ENCODE data around the gene MITF. TPM values are rescaled to one million over a fixed set of nuclear protein-coding genes. Genes with fewer than 3 reads are reported as not detected.

Gene MITF
- polyA plus RNA-seq, 4 donors: 3.3 to 45.7 (median 41.8) TPM

DNA sequence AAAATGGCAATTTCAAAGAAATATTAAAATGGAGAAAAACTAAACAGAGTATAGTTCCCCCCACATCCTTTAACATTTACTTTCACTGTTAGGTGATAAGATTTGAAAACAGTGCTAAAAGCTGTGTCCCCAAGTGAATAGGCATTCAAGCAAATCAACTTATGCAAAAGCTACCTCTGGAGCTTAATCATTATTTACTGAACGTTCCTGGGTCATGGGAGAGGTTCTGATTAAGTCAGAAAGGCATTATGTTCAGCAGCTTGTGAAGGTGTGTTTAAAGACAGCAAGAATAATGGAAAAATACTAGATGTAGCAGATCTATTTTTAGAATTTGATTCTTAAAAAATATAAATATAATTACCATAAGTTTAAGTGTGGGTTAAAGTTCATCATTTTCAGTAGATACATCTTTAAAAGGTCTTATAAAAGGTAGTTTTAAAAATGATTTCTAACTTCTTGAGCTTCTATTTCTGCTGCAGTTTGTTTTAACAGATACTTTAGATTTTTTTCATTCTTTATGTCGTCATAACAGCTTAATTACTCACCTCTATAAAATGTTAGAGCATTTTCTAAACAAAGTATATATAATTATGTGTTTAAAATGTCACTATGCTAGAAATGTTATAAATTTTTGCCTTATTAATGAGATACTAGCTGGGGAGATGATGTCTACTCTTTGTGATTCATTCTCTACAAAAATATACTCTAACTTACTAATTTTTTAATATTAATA is 127.9 kb downstream of the MITF start:
- DNase-seq (ENCODE audit: low read depth in 4 of 4, low spot score in 3 of 4): no peak

DNA sequence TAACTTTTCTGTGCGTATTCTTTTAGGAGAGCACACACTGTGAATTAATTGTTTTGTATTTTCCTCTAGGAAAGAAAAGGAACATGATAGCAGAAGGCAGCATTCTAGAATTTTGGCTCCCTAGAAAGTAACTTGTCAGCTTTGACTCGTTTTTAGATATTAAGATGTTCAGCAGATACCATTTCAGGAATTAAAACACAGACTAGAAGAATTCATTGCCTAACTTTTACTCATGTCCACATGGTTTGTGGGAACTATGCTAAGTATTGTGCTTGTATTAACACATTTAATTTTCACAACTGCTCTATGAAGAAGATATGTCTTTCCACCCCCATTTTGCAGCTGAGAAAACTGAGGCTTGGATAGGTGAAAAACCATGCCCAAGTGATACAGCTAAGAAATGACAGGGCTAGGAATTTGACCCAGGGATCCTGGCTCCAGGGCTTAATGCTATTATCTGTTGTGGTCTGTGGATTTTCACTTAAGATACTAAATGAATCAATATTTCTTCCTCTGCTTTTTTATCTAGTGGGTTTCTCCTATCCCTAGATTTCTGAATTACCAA is 128.8 kb downstream of the MITF start:
- DNase-seq (ENCODE audit: low read depth in 4 of 4, low spot score in 3 of 4): no peak

DNA sequence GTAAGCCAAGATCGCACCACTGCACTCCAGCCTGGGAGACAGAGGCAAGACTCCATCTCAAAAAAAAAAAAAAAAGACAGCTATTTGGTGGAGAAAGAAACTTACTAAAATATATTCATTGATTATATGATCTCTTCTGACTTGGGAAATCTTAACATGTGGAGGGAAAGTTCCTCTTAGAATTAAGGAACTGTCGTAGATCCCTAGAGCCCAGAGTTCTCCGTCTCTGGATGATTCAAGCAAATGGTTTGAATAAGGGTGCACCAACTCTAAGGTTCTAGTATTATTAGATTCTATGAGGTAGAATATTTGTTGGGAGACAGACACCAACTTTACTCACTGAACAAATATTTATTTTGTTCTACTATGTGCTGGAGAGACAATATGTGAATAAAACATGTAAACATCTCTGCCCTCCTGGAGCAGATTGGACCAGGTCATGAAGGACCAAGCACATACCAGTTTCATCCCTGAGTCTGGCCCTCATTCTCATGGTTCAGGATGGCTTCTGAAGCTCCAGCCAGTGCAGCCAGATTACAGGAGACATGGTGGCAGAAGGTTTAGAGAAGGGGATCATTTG is 129.7 kb downstream of the MITF start:
- DNase-seq (ENCODE audit: low read depth in 4 of 4, low spot score in 3 of 4): no peak

- no peak for DNase-seq (ENCODE audit: low read depth in 4 of 4, low spot score in 3 of 4)
These were observed 130.4 kb downstream of the MITF start for GRCh38 chr3:69869643-69870042.

DNA sequence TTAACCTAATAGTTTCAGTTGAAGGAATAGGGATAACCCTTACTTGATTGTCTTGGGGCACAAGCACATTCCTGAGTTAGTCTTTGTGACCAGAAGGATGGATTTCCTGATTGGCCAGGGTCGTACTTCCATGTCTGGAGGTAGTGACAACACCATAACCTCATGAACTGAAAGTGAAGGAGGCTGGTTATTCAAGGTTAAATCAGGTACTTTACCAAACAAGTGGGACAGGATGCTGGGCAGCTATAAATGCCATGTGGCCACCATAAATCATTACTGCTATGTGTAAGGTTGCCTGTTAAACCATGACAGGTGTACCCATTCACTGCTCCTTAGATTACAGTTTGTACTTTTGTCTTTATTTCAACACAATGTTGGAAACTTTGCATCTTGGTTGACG is 132.0 kb downstream of the MITF start:
- peak in 1 of 4 donors; percentile 40 for DNase-seq (ENCODE audit: low read depth in 4 of 4, low spot score in 3 of 4)

- DNase-seq (ENCODE audit: low read depth in 4 of 4, low spot score in 3 of 4): no peak
These were observed 132.6 kb downstream of the MITF start for GRCh38 chr3:69871868-69872267.

DNA sequence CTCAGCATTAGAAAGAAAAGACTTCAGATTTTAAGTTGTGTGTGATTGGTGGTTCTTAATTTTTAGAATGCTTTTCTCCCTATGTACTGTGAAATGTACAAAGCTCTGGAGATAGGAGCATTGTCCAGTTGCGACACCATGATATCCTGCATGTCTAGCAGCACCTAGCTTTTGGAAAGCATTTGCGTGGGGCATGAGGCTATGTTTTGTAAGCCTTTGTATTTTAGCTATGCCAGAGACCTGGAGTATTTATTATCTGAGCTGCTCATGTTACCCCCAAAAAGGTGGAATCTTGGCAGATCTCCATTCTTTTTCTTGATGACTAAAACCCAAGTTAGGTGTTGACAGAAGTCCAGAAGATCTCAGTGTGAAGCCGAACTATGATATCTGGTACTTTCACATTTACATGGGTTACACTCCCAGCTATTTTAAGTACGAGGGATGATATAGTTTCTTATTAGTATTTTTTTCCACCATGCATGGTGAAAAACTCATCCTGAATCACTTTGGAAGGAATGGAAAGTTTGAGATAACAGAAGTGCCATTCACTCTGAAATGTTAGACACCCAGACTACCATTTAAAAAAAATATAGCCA is 133.6 kb downstream of the MITF start:
- DNase-seq (ENCODE audit: low read depth in 4 of 4, low spot score in 3 of 4): no peak

DNA sequence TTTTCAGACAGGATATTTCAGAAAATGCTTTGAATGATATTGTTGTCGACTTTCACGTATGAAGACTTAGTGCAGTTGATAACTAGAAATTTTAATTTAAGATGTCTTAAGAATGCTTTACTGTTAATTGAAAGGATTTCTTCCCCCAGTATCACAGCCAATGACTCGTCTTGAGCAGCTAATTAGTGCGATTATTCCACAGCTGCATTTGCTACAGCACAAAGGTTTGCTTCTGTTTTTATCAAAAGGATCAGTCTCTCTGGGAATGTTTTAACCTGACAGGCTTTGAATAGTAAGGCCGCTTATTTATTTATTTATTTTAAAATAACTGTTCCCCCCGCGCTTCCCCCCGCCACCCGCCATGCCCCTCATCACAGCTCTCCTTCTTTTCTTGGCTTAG is 136.8 kb downstream of the MITF start:
- DNase-seq (ENCODE audit: low read depth in 4 of 4, low spot score in 3 of 4): no peak

GRCh38 chr3:69878254-69878653 is 139.0 kb downstream of the MITF start:
- no peak for DNase-seq (ENCODE audit: low read depth in 4 of 4, low spot score in 3 of 4)

DNA sequence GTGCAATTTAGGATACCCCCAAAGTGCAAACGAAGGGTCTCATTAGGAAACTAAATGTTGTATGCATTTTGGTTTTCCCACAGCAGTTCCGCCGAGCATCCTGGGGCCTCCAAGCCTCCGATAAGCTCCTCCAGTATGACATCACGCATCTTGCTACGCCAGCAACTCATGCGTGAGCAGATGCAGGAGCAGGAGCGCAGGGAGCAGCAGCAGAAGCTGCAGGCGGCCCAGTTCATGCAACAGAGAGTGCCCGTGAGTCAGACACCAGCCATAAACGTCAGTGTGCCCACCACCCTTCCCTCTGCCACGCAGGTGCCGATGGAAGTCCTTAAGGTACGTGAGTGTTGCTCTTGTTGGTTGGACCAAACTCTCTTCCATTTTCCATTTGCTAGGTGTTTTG is 139.8 kb downstream of the MITF start:
- DNase-seq (ENCODE audit: low read depth in 4 of 4, low spot score in 3 of 4): no peak

GRCh38 chr3:69880069-69880640 is 140.9 kb downstream of the MITF start:
- no peak for DNase-seq (ENCODE audit: low read depth in 4 of 4, low spot score in 3 of 4)

DNA sequence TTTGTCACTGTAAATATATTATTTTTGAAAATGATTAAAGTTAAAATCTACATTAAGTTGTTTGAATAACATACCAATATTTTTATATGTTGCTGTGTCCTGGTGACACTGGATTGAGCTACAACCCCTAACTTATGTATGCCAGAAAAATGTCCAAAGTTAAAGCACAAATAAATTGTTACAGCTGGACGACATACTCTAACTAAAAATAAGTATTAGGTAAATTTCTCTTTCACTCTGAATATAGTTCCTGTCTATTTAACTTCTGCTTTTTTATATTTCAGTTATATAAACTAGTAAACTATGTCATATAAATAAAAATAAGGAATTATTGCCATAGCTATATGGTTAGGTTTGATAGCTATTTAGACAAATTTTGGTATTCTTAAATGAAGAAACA is 141.8 kb downstream of the MITF start:
- no peak for DNase-seq (ENCODE audit: low read depth in 4 of 4, low spot score in 3 of 4)

- DNase-seq (ENCODE audit: low read depth in 4 of 4, low spot score in 3 of 4): no peak
These were observed 142.6 kb downstream of the MITF start for GRCh38 chr3:69881756-69882428.

DNA sequence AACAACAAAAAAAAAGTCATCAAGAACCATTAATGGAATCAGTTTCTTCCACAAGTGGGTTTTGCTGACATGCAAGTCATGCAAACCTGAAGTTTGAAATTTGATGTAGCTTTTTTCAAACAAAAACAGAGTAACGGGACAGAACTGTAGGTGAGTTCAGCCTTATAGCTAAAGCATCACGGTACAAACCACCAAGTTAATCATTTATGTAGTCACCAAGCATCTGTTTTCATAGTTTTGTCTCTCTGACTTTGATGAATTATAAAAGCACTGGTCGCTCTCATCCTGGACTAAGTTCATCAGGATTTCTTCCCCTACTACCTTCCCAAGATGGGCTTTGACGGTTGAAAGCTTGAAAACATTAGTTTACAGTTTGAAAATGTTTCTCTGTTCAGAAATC is 143.3 kb downstream of the MITF start:
- no peak for DNase-seq (ENCODE audit: low read depth in 4 of 4, low spot score in 3 of 4)

DNA sequence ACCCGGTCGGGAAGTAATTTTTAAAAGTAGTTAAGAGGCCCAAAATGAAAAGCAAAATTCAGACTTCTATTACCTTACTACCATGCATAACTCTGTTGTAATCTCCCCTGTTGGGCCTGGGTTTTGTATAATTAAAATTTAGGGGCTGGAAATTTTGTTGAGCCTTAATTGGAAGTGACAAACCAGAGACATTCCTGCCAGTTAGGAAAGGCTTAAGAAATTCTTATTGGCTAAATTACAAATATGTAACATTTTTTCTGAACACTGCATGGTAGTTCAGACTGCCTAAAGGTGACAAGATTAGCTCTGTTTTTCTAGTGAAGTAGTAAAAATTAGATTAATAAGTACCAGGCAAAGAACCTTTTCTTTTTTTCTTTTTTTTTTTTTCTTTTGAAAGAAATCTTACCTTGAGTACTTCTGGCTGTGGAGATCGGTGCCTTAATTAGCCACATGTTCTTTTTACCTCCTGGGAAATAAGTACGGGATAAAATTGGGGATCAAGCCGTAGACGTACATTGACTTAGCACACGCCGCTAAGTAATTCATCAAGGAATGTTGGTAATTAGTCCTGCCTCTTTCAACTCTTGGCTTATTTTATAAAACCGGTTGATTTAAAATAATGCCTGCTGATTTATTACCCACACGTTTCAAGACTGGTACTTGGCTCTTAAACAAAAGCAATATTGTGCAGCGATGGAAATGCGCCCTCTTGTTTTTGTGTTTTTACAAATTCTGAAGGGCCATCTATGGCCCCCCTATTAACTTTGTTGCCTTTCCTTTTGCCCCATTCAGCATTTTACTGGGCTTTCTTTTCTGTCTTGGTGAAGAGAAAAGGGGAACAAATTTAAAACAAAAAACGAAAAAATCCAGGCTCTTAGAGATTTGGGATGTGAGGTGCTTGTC is 149.0 kb downstream of the MITF start:
- DNase-seq (ENCODE audit: low read depth in 4 of 4, low spot score in 3 of 4): no peak

DNA sequence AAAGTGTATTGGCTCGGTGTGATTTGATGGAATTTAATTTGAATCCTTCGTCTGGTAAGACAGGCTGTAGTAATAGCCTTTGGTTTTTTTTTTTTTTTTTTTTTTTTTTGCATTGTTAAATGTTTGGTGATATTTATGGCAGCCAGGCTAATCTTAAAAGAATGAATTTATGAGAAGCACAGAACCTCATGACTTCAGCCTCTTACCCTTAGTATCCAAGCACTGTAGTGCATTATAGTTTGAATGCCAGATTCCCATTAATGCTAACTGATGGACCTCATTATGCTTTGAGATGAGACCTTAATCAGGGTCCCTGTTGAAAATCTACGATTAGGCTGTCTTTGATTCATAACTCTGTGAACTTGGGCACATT is 149.7 kb downstream of the MITF start:
- DNase-seq (ENCODE audit: low read depth in 4 of 4, low spot score in 3 of 4): no peak

DNA sequence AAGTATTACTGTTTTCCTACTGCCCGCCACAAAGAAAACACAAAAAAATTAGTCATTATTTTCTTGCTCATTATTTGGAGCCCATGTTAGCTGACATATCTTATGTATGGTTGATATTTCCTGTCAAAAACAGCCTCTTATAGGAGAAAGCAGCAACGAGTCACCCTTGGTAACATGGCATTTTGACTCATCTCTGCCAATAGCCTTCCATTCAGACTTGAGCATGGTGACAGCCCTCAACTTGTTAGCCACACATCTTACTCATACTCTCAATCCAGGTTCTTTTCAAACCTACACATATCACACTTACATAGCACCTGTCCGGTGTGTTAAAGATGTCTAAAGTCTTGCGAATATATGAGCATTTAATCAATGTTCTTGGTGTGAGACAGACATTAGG is 150.8 kb downstream of the MITF start:
- no peak for DNase-seq (ENCODE audit: low read depth in 4 of 4, low spot score in 3 of 4)

- DNase-seq (ENCODE audit: low read depth in 4 of 4, low spot score in 3 of 4): no peak
These were observed 151.4 kb downstream of the MITF start for GRCh38 chr3:69890691-69891090.

DNA sequence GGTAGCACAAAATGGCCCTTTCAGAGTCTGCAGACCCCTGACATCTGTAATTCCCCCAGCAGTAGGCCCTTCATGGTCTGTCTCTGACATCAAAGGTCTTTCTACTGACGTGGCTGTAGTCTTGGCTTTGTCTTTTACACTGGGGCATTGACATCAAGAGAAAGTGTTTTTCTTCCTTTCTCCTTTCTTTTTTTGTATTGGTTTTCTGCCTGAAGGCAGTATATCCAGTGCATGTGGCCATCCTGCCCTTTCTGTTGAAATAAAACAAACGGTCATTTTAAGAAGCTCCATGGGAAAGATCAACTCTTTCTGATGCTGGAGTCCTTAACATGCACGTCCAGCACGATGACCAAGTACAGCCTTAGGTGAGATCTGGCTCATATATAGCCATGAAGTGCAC is 153.4 kb downstream of the MITF start:
- no peak for DNase-seq (ENCODE audit: low read depth in 4 of 4, low spot score in 3 of 4)

DNA sequence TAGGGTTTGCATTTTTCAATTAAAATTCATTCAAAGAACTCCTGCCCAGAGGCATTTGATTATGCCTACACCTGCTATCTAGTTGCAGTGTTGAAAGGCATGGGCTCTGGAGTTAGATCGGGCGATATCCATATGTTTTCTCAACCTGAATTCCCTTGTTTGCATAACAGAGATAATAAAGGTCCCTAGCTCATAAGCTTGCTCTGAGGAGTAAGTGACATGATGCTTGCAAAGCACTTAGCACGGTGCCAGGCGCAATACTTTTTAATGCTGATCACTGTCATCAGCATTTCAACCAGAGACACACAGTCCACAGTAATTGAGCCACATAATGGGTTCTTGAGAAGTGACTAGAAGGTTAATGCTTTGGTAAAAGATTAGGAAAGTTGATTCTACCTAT is 154.0 kb downstream of the MITF start:
- no peak for DNase-seq (ENCODE audit: low read depth in 4 of 4, low spot score in 3 of 4)
